Esophagus muscularis mucosa (tissue), 4 donors: ENCODE results near the gene PCED1B. TPM values are rescaled to one million over a fixed set of nuclear protein-coding genes. Genes with fewer than 3 reads are reported as not detected.
A peak's percentile ranks its signal among the peaks of the same experiment; 100 is the strongest.

Experiments
- DNase-seq: peaks from one replicate; pipeline ENCODE4 v3.0.0-alpha.2; 2017; ENCODE audit errors: extremely low spot score
- H3K27ac ChIP-seq, 4 donors: fragments of 200-600 bp; sonication (generic); replicated peaks in 1 of 4; 1 replicate in 3 of 4; 2 replicates in 1 of 4; pipeline ENCODE4 v1.5.1; 2016 to 2019; ENCODE audit warnings: mild to moderate bottlenecking in 1 of 4
- H3K27me3 ChIP-seq, 4 donors: fragments of 200-600 bp; sonication (generic); one replicate each; pipeline versions ENCODE4 v1.5.1 to v1.6.0; 2016 to 2019
- H3K36me3 ChIP-seq, 4 donors: fragments of 200-600 bp; sonication (generic); one replicate each; pipeline ENCODE4 v1.5.1; 2016 to 2019
- H3K4me1 ChIP-seq, 4 donors: fragments of 200-600 bp; sonication (generic); one replicate each; pipeline ENCODE4 v1.5.1; 2016 to 2019
- H3K4me3 ChIP-seq, 4 donors: fragments of 200-600 bp; sonication (generic); 1 replicate in 2 of 4; 2 replicates in 2 of 4; pipeline ENCODE4 v1.5.1; 2016 to 2019; ENCODE audit warnings: mild to moderate bottlenecking in 4 of 4, moderate library complexity in 1 of 4
- H3K9me3 ChIP-seq, 4 donors: fragments of 200-600 bp; sonication (generic); 1 replicate in 3 of 4; 2 replicates in 1 of 4; pipeline ENCODE4 v1.5.1; 2016 to 2019
- CTCF ChIP-seq, 3 experiments: fragments of 200-600 bp in 2 of 3; fragments of 450-650 bp in 1 of 3; sonication (generic) in 2 of 3; IDR thresholded peaks; one replicate each; pipeline ENCODE4 v1.5.1; 2017 to 2019; ENCODE audit warnings: antibody characterized with exemption in 3 of 3, mild to moderate bottlenecking in 2 of 3, moderate library complexity in 1 of 3
- EP300 ChIP-seq: sonication (generic); formaldehyde crosslinking; IDR thresholded peaks from one replicate; pipeline ENCODE4 v1.6.1; 2017; ENCODE audit warnings: antibody characterized with exemption
- POLR2A ChIP-seq: fragments of 450-650 bp; IDR thresholded peaks from one replicate; pipeline ENCODE4 v1.6.1; 2017; ENCODE audit warnings: antibody characterized with exemption, moderate library complexity, mild to moderate bottlenecking, low read depth
- POLR2AphosphoS5 ChIP-seq, 2 donors: sonication (generic); formaldehyde crosslinking; IDR thresholded peaks; one replicate each; pipeline ENCODE4 v1.6.1; 2017; ENCODE audit warnings: antibody characterized with exemption in 2 of 2
- WGBS: methylation state at CpG from one replicate; pipeline ENCODE4 v1.1.5; 2018; 5-methylcytosine and 5-hydroxymethylcytosine counted together
- intact Hi-C: fragments of 100-400 bp; cut with DNase I; formaldehyde crosslinking; loops from one replicate; pipeline ENCODE4 v1.15.1; 2023
- total RNA-seq, 4 donors: library from RNA; depleted of rRNA; stranded (reverse); fragments of >200 nt; gene quantifications; one replicate each; pipeline versions ENCODE4 v1.1.0 to v1.2.1, GENCODE V29; 2016

Gene PCED1B
- total RNA-seq, 4 donors from 2014 or later, result 0.92 to 2.1 (median 1.1) TPM

GRCh38 chr12:47098099-47098498 lies 18.7 kb downstream of the PCED1B start:
- no peaks in the 10 kb centered on the region for H3K9me3 ChIP-seq
- peaks cover 0 to 12% (median 5%) of the 10 kb centered on the region in 4 donors for H3K4me1 ChIP-seq
- TF ChIP-seq POLR2AphosphoS5 (IDR thresholded peaks at IDR 0.05) (no peak), POLR2A (no peak), CTCF (IDR thresholded peaks at IDR 0.05) (no peak), EP300 (no peak)
- WGBS, result 92% methylated on average over 6 of the region's 6 CpGs
- H3K36me3 ChIP-seq, result no peaks in the 10 kb centered on the region
- no peak overlapping the region for H3K4me3 ChIP-seq
- intact Hi-C loops, result no loop called here
- H3K27ac ChIP-seq, result no peak overlapping the region
- H3K27me3 ChIP-seq, result no peaks in the 10 kb centered on the region
- DNase-seq, result no peak

- H3K27me3 ChIP-seq, result no peaks in the 10 kb centered on the region
- DNase-seq, result no peak
- H3K4me1 ChIP-seq, result peaks cover 0 to 13% (median 5%) of the 10 kb centered on the region in 4 donors
- no peaks in the 10 kb centered on the region for H3K9me3 ChIP-seq
- H3K4me3 ChIP-seq, result no peak overlapping the region
- intact Hi-C loops, result no loop called here
- WGBS, result 89% methylated on average over 2 of the region's 2 CpGs
- TF ChIP-seq POLR2AphosphoS5 (IDR thresholded peaks at IDR 0.05) (no peak), CTCF (IDR thresholded peaks at IDR 0.05) (no peak), EP300 (no peak), POLR2A (no peak)
- no peaks in the 10 kb centered on the region for H3K36me3 ChIP-seq
- no peak overlapping the region for H3K27ac ChIP-seq
Observed at GRCh38 chr12:47099610-47100009, 20.2 kb downstream of the PCED1B start.

- 80% methylated on average over 2 of the region's 2 CpGs for whole genome bisulfite sequencing
- intact Hi-C loops, result no loop called here
- H3K9me3 ChIP-seq, result no peaks in the 10 kb centered on the region
- H3K36me3 ChIP-seq, result no peaks in the 10 kb centered on the region
- H3K4me1 ChIP-seq, result peaks cover 0 to 13% (median 5%) of the 10 kb centered on the region in 4 donors
- no peak for DNase-seq
- H3K27me3 ChIP-seq, result no peaks in the 10 kb centered on the region
- TF ChIP-seq CTCF (IDR thresholded peaks at IDR 0.05), result no peak
- no peak for TF ChIP-seq POLR2A
- TF ChIP-seq EP300, result no peak
- TF ChIP-seq POLR2AphosphoS5 (IDR thresholded peaks at IDR 0.05), result no peak
- H3K4me3 ChIP-seq, result no peak overlapping the region
- no peak overlapping the region for H3K27ac ChIP-seq
Observed at GRCh38 chr12:47100160-47100559, 20.7 kb downstream of the PCED1B start.

GRCh38 chr12:47102406-47102805 lies 23.0 kb downstream of the PCED1B start:
- WGBS, result 91% methylated on average over 4 of the region's 4 CpGs
- no peaks in the 10 kb centered on the region for H3K9me3 ChIP-seq
- intact Hi-C loops, result no loop called here
- peak overlapping the region in 2 of 4 donors; percentile 38 to 43 for H3K27ac ChIP-seq
- peaks cover 0 to 8% (median under 1%) of the 10 kb centered on the region in 4 donors for H3K4me1 ChIP-seq
- no peak for DNase-seq
- no peaks in the 10 kb centered on the region for H3K36me3 ChIP-seq
- TF ChIP-seq POLR2A (no peak), EP300 (no peak), CTCF (IDR thresholded peaks at IDR 0.05) (no peak)
- H3K27me3 ChIP-seq, result no peaks in the 10 kb centered on the region
- H3K4me3 ChIP-seq, result no peak overlapping the region
